LoVo (cell line): ENCODE data around the gene ST13.
"Not testable (repeated sequence)": the region's sequence is repeated elsewhere in the genome, so short reads cannot be mapped to it uniquely, and the experiment has no call there.

ENCODE experiments used
- DNase-seq: peaks from one replicate; pipeline ENCODE4 v3.0.0-alpha.2; 2016; ENCODE audit warnings: low spot score

ST13 gene

GRCh38 chr22:40838486-40838885 lies 18.0 kb downstream of the ST13 start:
- DNase-seq, result no peak

GRCh38 chr22:40834619-40835018 lies 21.8 kb downstream of the ST13 start:
- DNase-seq, result no peak

- no peak for DNase-seq
Observed at GRCh38 chr22:40829131-40829530, 27.3 kb downstream of the ST13 start.

GRCh38 chr22:40826984-40827741 lies 29.3 kb downstream of the ST13 start:
- no peak for DNase-seq

GRCh38 chr22:40826292-40826691 lies 30.1 kb downstream of the ST13 start:
- DNase-seq, result not testable (repeated sequence)

- DNase-seq, result no peak
Observed at GRCh38 chr22:40823426-40823825, 33.0 kb downstream of the ST13 start.

- peak; percentile 16 for DNase-seq
Observed at GRCh38 chr22:40819599-40820140, 36.8 kb downstream of the ST13 start.

GRCh38 chr22:40818747-40819598 lies 37.5 kb downstream of the ST13 start, which contains the start of gene SLC25A17:
Gene SLC25A17 (minus strand): TSS chr22:40819346. CDS start chr22:40819248, 98 bp downstream.
- peak; percentile 92 for DNase-seq

- DNase-seq, result peak; percentile 5
Observed at GRCh38 chr22:40818192-40818746, 38.2 kb downstream of the ST13 start.

GRCh38 chr22:40817737-40818136 lies 38.7 kb downstream of the ST13 start:
- DNase-seq, result no peak

- DNase-seq, result no peak
Observed at GRCh38 chr22:40813912-40814315, 42.5 kb downstream of the ST13 start.

GRCh38 chr22:40808018-40808841 lies 48.2 kb downstream of the ST13 start:
- no peak for DNase-seq

GRCh38 chr22:40806711-40807110 lies 49.7 kb downstream of the ST13 start:
- DNase-seq, result no peak

- DNase-seq, result no peak
Observed at GRCh38 chr22:40805699-40806203, 50.7 kb downstream of the ST13 start.

GRCh38 chr22:40805239-40805638 lies 51.2 kb downstream of the ST13 start:
- DNase-seq, result no peak

- no peak for DNase-seq
Observed at GRCh38 chr22:40803321-40803720, 53.1 kb downstream of the ST13 start.

GRCh38 chr22:40799008-40799407 lies 57.4 kb downstream of the ST13 start:
- no peak for DNase-seq

GRCh38 chr22:40797427-40797826 lies 59.0 kb downstream of the ST13 start:
- DNase-seq, result no peak

GRCh38 chr22:40792451-40792850 lies 64.0 kb downstream of the ST13 start:
- no peak for DNase-seq

- DNase-seq, result no peak
Observed at GRCh38 chr22:40791241-40791640, 65.2 kb downstream of the ST13 start.

- DNase-seq, result no peak
Observed at GRCh38 chr22:40789131-40789530, 67.3 kb downstream of the ST13 start.
